H1 (cell line): ENCODE results near the gene SAE1. TPM values are rescaled to one million over a fixed set of nuclear protein-coding genes. Genes with fewer than 3 reads are reported as not detected.

Source experiments
- CTCF ChIA-PET: fragments of 300-600 bp; sonication (Branson Sonifier 250); formaldehyde crosslinking; loops from one replicate; lab custom pipeline; 2021; ENCODE audit not compliant: partially characterized antibody; lab: Charles Lee
- POLR2A ChIA-PET: fragments of 300-600 bp; sonication (Branson Sonifier 250); formaldehyde crosslinking; loops from one replicate; lab custom pipeline; 2021; ENCODE audit warnings: inconsistent platforms; ENCODE audit not compliant: partially characterized antibody; lab: Charles Lee
- DNase-seq, 2 experiments: peaks; one replicate each; pipeline versions ENCODE4 v3.0.0 to v3.0.0-alpha.2; 2010 to 2022; ENCODE audit warnings: low spot score in 2 of 2, low read depth in 1 of 2, mixed read lengths in 1 of 2
- FAIRE-seq: peaks from 2 replicates; lab custom pipeline; 2011; peaks lifted over from hg19 to GRCh38; lab: Jason Lieb, UNC
- H2AFZ ChIP-seq: 2 replicates; pipeline ENCODE4 v1.8.1; 2012; ENCODE audit warnings: low read length, inconsistent platforms
- H2AK5ac ChIP-seq: 2 replicates; pipeline ENCODE4 v1.6.1; 2013; ENCODE audit warnings: low read depth, low read length
- H2BK120ac ChIP-seq: replicated peaks from 2 replicates; pipeline ENCODE3; 2013; ENCODE audit warnings: low read depth, low read length, inconsistent platforms
- H2BK12ac ChIP-seq: 2 replicates; pipeline ENCODE4 v1.6.1; 2013; ENCODE audit warnings: low read depth, low read length
- H2BK15ac ChIP-seq: 2 replicates; pipeline ENCODE4 v1.6.1; 2013; ENCODE audit warnings: low read length
- H2BK20ac ChIP-seq: 2 replicates; pipeline ENCODE4 v1.6.1; 2013; ENCODE audit warnings: low read length
- H2BK5ac ChIP-seq: 2 replicates; pipeline ENCODE4 v1.6.1; 2013; ENCODE audit warnings: low read depth, low read length
- H3K14ac ChIP-seq: 2 replicates; pipeline ENCODE4 v1.6.1; 2013; ENCODE audit warnings: inconsistent platforms; ENCODE audit not compliant: insufficient read length
- H3K18ac ChIP-seq: 2 replicates; pipeline ENCODE4 v1.6.1; 2013; ENCODE audit warnings: low read length; ENCODE audit errors: extremely low read depth
- H3K23ac ChIP-seq: 2 replicates; pipeline ENCODE4 v1.6.1; 2013; ENCODE audit warnings: inconsistent platforms; ENCODE audit not compliant: insufficient read length
- H3K23me2 ChIP-seq: 2 replicates; pipeline ENCODE4 v1.6.1; 2013; ENCODE audit warnings: low read depth, low read length
- H3K27ac ChIP-seq: 2 replicates; pipeline ENCODE4 v1.6.1; 2011; ENCODE audit warnings: low read depth, low read length, inconsistent platforms
- H3K27me3 ChIP-seq, 4 experiments: replicated peaks in 1 of 4; 1 replicate in 1 of 4; 2 replicates in 3 of 4; pipeline versions ENCODE4 v1.6.1 to v1.8.1; 2011 to 2013; ENCODE audit warnings: low read length in 3 of 4, mild to moderate bottlenecking in 3 of 4, inconsistent platforms in 2 of 4, mixed read lengths in 2 of 4, moderate library complexity in 1 of 4; ENCODE audit not compliant: control insufficient read depth in 3 of 4, insufficient read depth in 3 of 4; ENCODE audit errors: extremely low read depth in 1 of 4
- H3K36me3 ChIP-seq, 4 experiments: 2 replicates each; pipeline versions ENCODE4 v1.6.1 to v1.8.1; 2011 to 2013; ENCODE audit warnings: mild to moderate bottlenecking in 4 of 4, low read length in 3 of 4, moderate library complexity in 2 of 4, control low read depth in 1 of 4, inconsistent platforms in 1 of 4; ENCODE audit not compliant: insufficient read depth in 4 of 4, control insufficient read depth in 2 of 4
- H3K4ac ChIP-seq: replicated peaks from 2 replicates; pipeline ENCODE3; 2013; ENCODE audit warnings: low read length, low read depth, mixed read lengths, inconsistent platforms; ENCODE audit not compliant: insufficient read length
- H3K4me1 ChIP-seq, 4 experiments: replicated peaks in 1 of 4; 1 replicate in 1 of 4; 2 replicates in 3 of 4; pipeline versions ENCODE4 v1.6.1 to v1.8.1; 2011 to 2013; ENCODE audit warnings: low read length in 3 of 4, inconsistent platforms in 2 of 4, mixed read lengths in 1 of 4; ENCODE audit not compliant: insufficient read depth in 4 of 4, control insufficient read depth in 3 of 4
- H3K4me2 ChIP-seq, 2 experiments: 2 replicates each; pipeline versions ENCODE4 v1.6.1 to v1.8.1; 2011 to 2013; ENCODE audit warnings: low read depth in 2 of 2, low read length in 2 of 2, control low read depth in 1 of 2, inconsistent platforms in 1 of 2, mild to moderate bottlenecking in 1 of 2; ENCODE audit not compliant: insufficient read depth in 1 of 2
- H3K4me3 ChIP-seq, 4 experiments: fragments of 200-600, 300-600 bp in 1 of 4; sonication (generic), shearing (Covaris generic), sonication (Bioruptor Twin) in 1 of 4; 2 replicates each; pipeline versions ENCODE4 v1.5.1 to v1.8.1; 2011 to 2016; ENCODE audit warnings: low read length in 4 of 4, low read depth in 3 of 4, control low read depth in 2 of 4, inconsistent platforms in 2 of 4, mild to moderate bottlenecking in 2 of 4, mixed read lengths in 1 of 4, moderate library complexity in 1 of 4; ENCODE audit not compliant: insufficient read depth in 2 of 4; ENCODE audit errors: extremely low read depth in 1 of 4
- H3K56ac ChIP-seq: replicated peaks from 2 replicates; pipeline ENCODE3; 2013; ENCODE audit warnings: low read depth, mild to moderate bottlenecking, mixed read lengths, low read length, inconsistent platforms; ENCODE audit not compliant: insufficient read length
- H3K79me1 ChIP-seq: 2 replicates; pipeline ENCODE4 v1.6.1; 2013; ENCODE audit warnings: low read depth, low read length, control low read depth
- H3K79me2 ChIP-seq, 2 experiments: 2 replicates each; pipeline versions ENCODE4 v1.6.1 to v1.8.1; 2012 to 2013; ENCODE audit warnings: low read length in 2 of 2, mild to moderate bottlenecking in 2 of 2, inconsistent platforms in 1 of 2; ENCODE audit not compliant: insufficient read depth in 2 of 2, control insufficient read depth in 1 of 2
- H3K9ac ChIP-seq, 4 experiments: replicated peaks in 1 of 4; 1 replicate in 1 of 4; 2 replicates in 3 of 4; pipeline versions ENCODE4 v1.6.1 to v1.8.1; 2011 to 2013; ENCODE audit warnings: low read depth in 3 of 4, low read length in 3 of 4, control low read depth in 2 of 4, mild to moderate bottlenecking in 2 of 4, moderate library complexity in 2 of 4, inconsistent platforms in 1 of 4; ENCODE audit errors: extremely low read depth in 1 of 4
- H3K9me3 ChIP-seq, 2 experiments: 2 replicates each; pipeline versions ENCODE4 v1.6.1 to v1.8.1; 2012 to 2013; ENCODE audit warnings: mild to moderate bottlenecking in 2 of 2, moderate library complexity in 2 of 2, control low read depth in 1 of 2, inconsistent platforms in 1 of 2, low read depth in 1 of 2, low read length in 1 of 2, mixed read lengths in 1 of 2; ENCODE audit not compliant: insufficient read depth in 2 of 2
- H4K20me1 ChIP-seq, 2 experiments: replicated peaks in 1 of 2; 2 replicates each; pipeline versions ENCODE3 to v1.8.1; 2011 to 2013; ENCODE audit warnings: inconsistent platforms in 2 of 2, low read length in 2 of 2, mild to moderate bottlenecking in 1 of 2; ENCODE audit not compliant: insufficient read depth in 2 of 2, control insufficient read depth in 1 of 2
- H4K5ac ChIP-seq: 2 replicates; pipeline ENCODE4 v1.6.1; 2013; ENCODE audit warnings: low read length, low read depth, mixed read lengths, inconsistent platforms; ENCODE audit not compliant: insufficient read length
- H4K8ac ChIP-seq: 2 replicates; pipeline ENCODE4 v1.8.0; 2013; ENCODE audit warnings: mild to moderate bottlenecking, moderate library complexity, low read length, inconsistent platforms; ENCODE audit not compliant: insufficient read depth; ENCODE audit errors: extremely low read depth
- H4K91ac ChIP-seq: replicated peaks from 2 replicates; pipeline ENCODE3; 2013; ENCODE audit warnings: low read length, mixed read lengths, inconsistent platforms; ENCODE audit not compliant: insufficient read length
- EGR1 ChIP-seq: IDR thresholded peaks from 2 replicates; pipeline ENCODE4 v1.6.1; 2011; ENCODE audit warnings: low read depth, low read length, borderline replicate concordance
- GABPA ChIP-seq: IDR thresholded peaks from 2 replicates; pipeline ENCODE4 v1.6.1; 2011; ENCODE audit warnings: mild to moderate bottlenecking, low read length, moderate library complexity, borderline replicate concordance; ENCODE audit not compliant: insufficient read depth
- HDAC2 ChIP-seq, 2 experiments: fragments of 300-600 bp in 1 of 2; sonication (generic) in 1 of 2; IDR thresholded peaks; 2 replicates each; pipeline ENCODE4 v1.6.1; 2011 to 2012; ENCODE audit warnings: low read depth in 2 of 2, low read length in 2 of 2, mild to moderate bottlenecking in 2 of 2, moderate library complexity in 2 of 2, borderline replicate concordance in 1 of 2, inconsistent platforms in 1 of 2
- NRF1 ChIP-seq: IDR thresholded peaks from 2 replicates; pipeline ENCODE4 v1.6.1; 2011; ENCODE audit warnings: mild to moderate bottlenecking, low read depth, low read length, improper control_type of control experiment
- SAP30 ChIP-seq: fragments of 300-600 bp; sonication (generic); IDR thresholded peaks from 2 replicates; pipeline ENCODE4 v1.7.1; 2012; ENCODE audit warnings: low read length, moderate library complexity, mild to moderate bottlenecking, inconsistent platforms; ENCODE audit not compliant: insufficient read depth, insufficient replicate concordance
- SIN3A ChIP-seq, 2 experiments: IDR thresholded peaks in 1 of 2; conservative IDR thresholded peaks in 1 of 2; 2 replicates each; pipeline ENCODE4 v1.6.1; 2011 to 2012; ENCODE audit warnings: low read length in 2 of 2, improper control_type of control experiment in 1 of 2, low read depth in 1 of 2, mild to moderate bottlenecking in 1 of 2
- SP1 ChIP-seq: IDR thresholded peaks from 2 replicates; pipeline ENCODE4 v1.6.1; 2011; ENCODE audit warnings: low read depth, low read length
- SUZ12 ChIP-seq: fragments of 200-600 bp; sonication (generic); IDR thresholded peaks from 2 replicates; pipeline ENCODE4 v1.6.1; 2012; ENCODE audit warnings: mild to moderate bottlenecking, inconsistent platforms, low read length, moderate library complexity, mixed read lengths
- TAF1 ChIP-seq: IDR thresholded peaks from 2 replicates; pipeline ENCODE4 v1.6.1; 2011; ENCODE audit warnings: mild to moderate bottlenecking, low read depth, low read length
- WGBS, 2 experiments: shearing (Covaris generic) in 1 of 2; methylation state at CpG; one replicate each; pipeline versions ENCODE4 v1.1.6 to v1.1.7; 2013 to 2015; ENCODE audit warnings: low lambda C conversion rate in 2 of 2, mixed read lengths in 2 of 2, inconsistent platforms in 1 of 2, low coverage in 1 of 2, missing lambda C conversion rate in 1 of 2; ENCODE audit not compliant: insufficient replicate concordance in 2 of 2, insufficient coverage in 1 of 2, insufficient read length in 1 of 2; ENCODE audit errors: extremely low coverage in 1 of 2, missing lambda C conversion rate in 1 of 2; 5-methylcytosine and 5-hydroxymethylcytosine counted together
- polyA plus RNA-seq, 7 experiments: library from polyadenylated mRNA; depleted of rRNA in 3 of 7; stranded (reverse) in 5 of 7; unstranded in 2 of 7; fragments of >200 nt in 5 of 7; fragments of 200-250 nt in 2 of 7; gene quantifications; 1 replicate in 5 of 7; 2 replicates in 1 of 7; 4 replicates in 1 of 7; pipeline versions ENCODE4 v1.2.1 to v1.2.3, GENCODE V29; 2011 to 2013; ENCODE audit warnings: missing spikeins in 2 of 7, mixed read lengths in 2 of 7
- total RNA-seq: library from RNA; stranded (reverse); fragmentation: NEBNext Ultra II Directional; extraction: Animal tissue kit (Norgen Biotek cat#: 25700); gene quantifications from 2 replicates; pipeline ENCODE4 v1.2.1, GENCODE V29; 2021
- TF ChIP-seq, protein P1 (sequence below), 3 experiments: IDR thresholded peaks; 1 replicate in 2 of 3; 2 replicates in 1 of 3; pipeline versions ENCODE4 v1.5.1 to v1.6.1; 2011; ENCODE audit warnings: low read length in 3 of 3, mild to moderate bottlenecking in 3 of 3, inconsistent platforms in 2 of 3, low read depth in 1 of 3, moderate library complexity in 1 of 3; ENCODE audit not compliant: insufficient read depth in 1 of 3; ENCODE audit errors: control extremely low read depth in 1 of 3

The SAE1 gene
- total and polyA plus RNA-seq, 2 of the 8 experiments (the other 6 are each of a cell fraction or from before 2014, with no cell fraction given) = 213 to 268 TPM

GRCh38 chr19:47144630-47145029, 14.0 kb downstream of the SAE1 start:
- Histone ChIP-seq H4K20me1 (peaks cover 16 to 28% of the 10 kb centered on the region in 2 experiments), H2BK120ac (no peak overlapping the region), H3K79me2 (peaks cover 22 to 85% of the 10 kb centered on the region in 2 experiments), H3K4me1 (no peaks in the 10 kb centered on the region), H3K36me3 (peaks cover 22 to 60% (median 45%) of the 10 kb centered on the region in 4 experiments; a peak in 7 of 8 replicates), H4K5ac (no peak overlapping the region), H3K27ac (no peak overlapping the region), H3K14ac (no peak overlapping the region), H3K56ac (no peak overlapping the region), H2BK20ac (no peak overlapping the region), H2AK5ac (no peak overlapping the region), H2BK15ac (no peak overlapping the region), H3K9ac (no peak overlapping the region), H4K91ac (no peak overlapping the region), H3K23ac (no peak overlapping the region), H3K9me3 (no peaks in the 10 kb centered on the region), H2BK12ac (no peak overlapping the region), H3K4ac (no peak overlapping the region), H3K4me3 (no peak overlapping the region), H3K4me2 (no peak overlapping the region), H3K27me3 (no peaks in the 10 kb centered on the region), H3K23me2 (no peaks in the 10 kb centered on the region), H4K8ac (no peak overlapping the region), H2BK5ac (no peak overlapping the region), H3K18ac (no peak overlapping the region), H3K79me1 (peaks cover 4% of the 10 kb centered on the region), H2AFZ (no peak overlapping the region)
- no peak for DNase-seq
- WGBS, 2 experiments = 97% methylated on average over 13 of the region's 13 CpGs; no CpG with 5 or more reads in 1 of the 2 experiments
- FAIRE-seq = no peak
- CTCF ChIA-PET = interaction anchor here (0.8 to 2.3 kb wide), 6 partner anchors 9 to 102 kb away, joined by 3 to 10 read pairs (median 4); no protein-coding TSS in a partner anchor
- POLR2A ChIA-PET = interaction anchor here (1.2 to 13.9 kb wide), 6 partner anchors 9 to 42 kb away, joined by 3 to 98 read pairs (median 4); partner anchors contain the start of gene SAE1
- TF ChIP-seq SAP30 (no peak), TAF1 (no peak), SUZ12 (no peak), GABPA (no peak), SIN3A (conservative IDR thresholded peaks at IDR 0.05 in 1 of 2, IDR thresholded peaks at IDR 0.05 in 1 of 2; ENCODE audit: low read depth in 1 of 2, low read length in 2 of 2) (no peak), SP1 (no peak), NRF1 (no peak), HDAC2 (IDR thresholded peaks at IDR 0.05; ENCODE audit: borderline replicate concordance in 1 of 2, low read depth in 2 of 2, low read length in 2 of 2) (no peak), EGR1 (no peak)
- TF ChIP-seq, protein P1, sequence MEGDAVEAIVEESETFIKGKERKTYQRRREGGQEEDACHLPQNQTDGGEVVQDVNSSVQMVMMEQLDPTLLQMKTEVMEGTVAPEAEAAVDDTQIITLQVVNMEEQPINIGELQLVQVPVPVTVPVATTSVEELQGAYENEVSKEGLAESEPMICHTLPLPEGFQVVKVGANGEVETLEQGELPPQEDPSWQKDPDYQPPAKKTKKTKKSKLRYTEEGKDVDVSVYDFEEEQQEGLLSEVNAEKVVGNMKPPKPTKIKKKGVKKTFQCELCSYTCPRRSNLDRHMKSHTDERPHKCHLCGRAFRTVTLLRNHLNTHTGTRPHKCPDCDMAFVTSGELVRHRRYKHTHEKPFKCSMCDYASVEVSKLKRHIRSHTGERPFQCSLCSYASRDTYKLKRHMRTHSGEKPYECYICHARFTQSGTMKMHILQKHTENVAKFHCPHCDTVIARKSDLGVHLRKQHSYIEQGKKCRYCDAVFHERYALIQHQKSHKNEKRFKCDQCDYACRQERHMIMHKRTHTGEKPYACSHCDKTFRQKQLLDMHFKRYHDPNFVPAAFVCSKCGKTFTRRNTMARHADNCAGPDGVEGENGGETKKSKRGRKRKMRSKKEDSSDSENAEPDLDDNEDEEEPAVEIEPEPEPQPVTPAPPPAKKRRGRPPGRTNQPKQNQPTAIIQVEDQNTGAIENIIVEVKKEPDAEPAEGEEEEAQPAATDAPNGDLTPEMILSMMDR (IDR thresholded peaks at IDR 0.05; ENCODE audit: control extremely low read depth in 1 of 3, insufficient read depth in 1 of 3, low read depth in 1 of 3, low read length in 3 of 3) = no peak
